Effector memory CD4-positive, alpha-beta T cell (primary cell): ENCODE data around the gene PPM1N.
"Not testable (repeated sequence)": the region's sequence is repeated elsewhere in the genome, so short reads cannot be mapped to it uniquely, and the experiment has no call there.

Experiments
- DNase-seq, 3 donors: peaks; one replicate each; pipeline ENCODE4 v3.0.0-alpha.2; 2020
- H3K27ac ChIP-seq: 2 replicates; pipeline ENCODE4 v1.7.0; 2013; ENCODE audit warnings: mild to moderate bottlenecking, low read length, moderate library complexity; ENCODE audit not compliant: insufficient read depth, poor library complexity, severe bottlenecking
- H3K27me3 ChIP-seq: replicated peaks from 2 replicates; pipeline ENCODE4 v1.7.0; 2013; ENCODE audit warnings: mild to moderate bottlenecking, low read length; ENCODE audit not compliant: insufficient read depth, control insufficient read depth, poor library complexity, severe bottlenecking
- H3K36me3 ChIP-seq: 2 replicates; pipeline ENCODE4 v1.7.0; 2013; ENCODE audit warnings: mild to moderate bottlenecking, low read length, moderate library complexity; ENCODE audit not compliant: control insufficient read depth, insufficient read depth
- H3K4me1 ChIP-seq: 2 replicates; pipeline ENCODE4 v1.7.0; 2013; ENCODE audit warnings: low read length, mild to moderate bottlenecking; ENCODE audit not compliant: control insufficient read depth, insufficient read depth, poor library complexity, severe bottlenecking
- H3K4me3 ChIP-seq: 2 replicates; pipeline ENCODE4 v1.7.0; 2013; ENCODE audit warnings: low read length, low read depth, mild to moderate bottlenecking; ENCODE audit not compliant: insufficient read depth, poor library complexity, severe bottlenecking
- H3K9me3 ChIP-seq: 2 replicates; pipeline ENCODE4 v1.7.0; 2013; ENCODE audit warnings: mild to moderate bottlenecking, low read length, moderate library complexity; ENCODE audit not compliant: control insufficient read depth

Gene PPM1N

DNA sequence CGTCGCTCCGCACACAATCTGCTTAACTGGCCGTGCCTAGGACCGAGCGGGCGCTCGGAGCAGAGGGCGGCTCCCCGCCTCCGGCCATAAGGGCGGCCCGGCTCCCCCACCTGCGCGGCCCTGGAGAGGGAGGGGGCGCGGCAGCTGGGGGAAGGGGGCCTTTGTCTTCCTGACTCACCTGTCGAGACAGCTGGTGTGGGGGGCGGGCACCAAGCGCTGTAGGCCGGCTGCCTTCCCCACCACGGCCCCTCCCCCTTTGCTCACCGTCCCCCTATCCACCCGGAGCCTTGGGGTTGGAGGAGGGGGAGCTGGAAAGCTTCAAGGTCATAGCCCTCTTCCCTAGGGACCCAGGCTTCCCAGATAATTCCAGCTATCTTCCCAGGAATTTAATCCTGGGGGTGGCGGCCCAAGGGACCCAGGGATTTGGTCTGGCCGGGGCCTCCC lies 10.2 kb downstream of the PPM1N start:
- Histone ChIP-seq H3K4me3 (peak overlapping the region; percentile 80), H3K9me3 (no peaks in the 10 kb centered on the region), H3K36me3 (no peaks in the 10 kb centered on the region), H3K27ac (peak overlapping the region; percentile 93), H3K27me3 (no peaks in the 10 kb centered on the region), H3K4me1 (peaks cover 20% of the 10 kb centered on the region)
- peak in 1 of 3 donors; percentile 27 for DNase-seq

DNA sequence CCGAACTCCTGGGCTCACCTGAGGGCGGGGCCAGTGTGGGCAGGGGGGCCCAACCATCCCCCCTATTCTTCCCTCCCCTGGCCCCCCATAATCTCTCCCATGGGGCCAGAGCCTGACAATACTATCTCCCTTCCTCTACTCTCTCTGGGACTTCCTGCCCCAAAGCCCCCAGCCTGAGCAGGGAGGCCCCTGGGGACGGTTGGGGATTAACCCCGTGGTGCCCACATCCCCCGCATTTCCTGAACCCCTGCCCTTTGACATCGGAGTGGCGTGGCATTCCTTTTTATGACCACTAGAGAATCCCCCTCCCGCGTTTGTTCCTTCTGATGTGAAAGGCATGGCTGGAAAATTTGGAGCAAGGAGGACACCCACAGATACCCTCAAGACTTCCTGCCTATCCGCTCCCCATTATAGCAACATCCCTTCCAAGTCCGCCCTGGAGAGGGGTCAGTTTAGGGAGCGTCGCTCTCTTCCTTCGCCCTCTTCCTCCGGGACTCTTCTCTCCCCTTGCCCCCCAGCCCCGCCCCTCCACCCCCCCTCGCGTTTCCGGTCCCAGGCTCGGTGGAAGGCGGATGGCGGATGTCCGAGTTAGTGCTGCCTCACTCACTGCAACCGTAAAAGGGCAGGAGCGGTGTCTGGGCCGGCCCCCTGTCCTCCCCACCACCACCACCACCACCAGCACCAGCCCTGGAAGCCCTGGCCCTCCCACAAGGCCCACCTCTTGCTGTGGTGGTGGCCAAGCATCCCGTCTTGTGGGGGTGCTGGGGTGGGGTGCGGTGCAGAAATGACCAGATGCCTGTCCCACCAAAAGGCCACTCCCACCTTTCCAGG lies 10.8 kb downstream of the PPM1N start:
- Histone ChIP-seq H3K4me3 (peak overlapping the region; percentile 80), H3K4me1 (peaks cover 25% of the 10 kb centered on the region)
- no peak for DNase-seq

DNA sequence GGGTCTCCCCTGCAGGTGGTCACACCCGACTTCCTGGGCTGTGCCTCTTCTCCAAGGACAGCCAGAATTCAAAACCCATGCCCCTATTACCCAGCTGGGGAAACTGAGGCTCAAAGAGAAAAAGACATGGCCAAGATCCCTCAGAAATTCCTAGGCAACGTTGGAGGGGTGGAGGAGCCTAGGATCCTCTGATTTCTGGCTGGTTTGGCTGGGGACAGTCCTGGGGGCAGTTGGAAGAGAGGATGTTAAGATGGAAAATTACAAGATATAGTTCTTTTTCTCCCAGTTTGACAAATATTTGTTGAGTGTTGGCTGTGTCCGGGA lies 11.4 kb downstream of the PPM1N start:
- no peaks in the 10 kb centered on the region for H3K27me3 ChIP-seq

More for the DNA sequence above, 10.8 kb downstream of the PPM1N start:
- Histone ChIP-seq H3K9me3 (no peaks in the 10 kb centered on the region), H3K27ac (peak overlapping the region; percentile 93), H3K36me3 (no peaks in the 10 kb centered on the region), H3K27me3 (no peaks in the 10 kb centered on the region)

DNA sequence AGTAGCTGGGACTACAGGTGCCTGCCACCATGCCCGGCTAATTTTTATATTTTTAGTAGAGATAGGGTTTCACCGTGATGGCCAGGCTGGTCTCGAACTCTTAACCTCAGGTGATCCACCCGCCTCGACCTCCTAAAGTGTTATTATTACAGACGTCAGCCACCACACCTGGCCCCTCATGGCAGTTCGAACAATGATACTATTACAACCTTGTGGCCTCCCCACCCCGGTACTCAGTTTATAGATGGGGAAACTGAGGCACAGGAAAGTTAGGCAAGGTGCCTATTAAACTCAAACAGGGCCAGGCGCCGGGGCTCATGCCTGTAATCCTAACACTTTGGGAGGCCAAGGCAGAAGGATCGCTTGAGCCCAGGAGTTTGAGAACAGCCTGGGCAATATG lies 12.1 kb downstream of the PPM1N start:
- not testable (repeated sequence) for H3K4me3 ChIP-seq
- H3K4me1 ChIP-seq: peaks cover 38% of the 10 kb centered on the region

More for the DNA sequence above, 11.4 kb downstream of the PPM1N start:
- H3K4me1 ChIP-seq: peaks cover 31% of the 10 kb centered on the region
- H3K4me3 ChIP-seq: peak overlapping the region; percentile 80
- H3K9me3 ChIP-seq: no peaks in the 10 kb centered on the region
- no peaks in the 10 kb centered on the region for H3K36me3 ChIP-seq
- peak overlapping the region; percentile 93 for H3K27ac ChIP-seq
- no peak for DNase-seq

GRCh38 chr19:45511074-45511473 lies 12.8 kb downstream of the PPM1N start:
- Histone ChIP-seq H3K36me3 (no peaks in the 10 kb centered on the region), H3K9me3 (no peaks in the 10 kb centered on the region), H3K27ac (no peak overlapping the region), H3K27me3 (no peaks in the 10 kb centered on the region), H3K4me1 (peaks cover 40% of the 10 kb centered on the region), H3K4me3 (no peak overlapping the region)
- DNase-seq: no peak

More for the DNA sequence above, 12.1 kb downstream of the PPM1N start:
- H3K9me3 ChIP-seq, H3K36me3 ChIP-seq, H3K27ac ChIP-seq, DNase-seq, H3K27me3 ChIP-seq: not testable (repeated sequence)

- H3K4me1 ChIP-seq: peaks cover 34% of the 10 kb centered on the region
- no peak overlapping the region for H3K4me3 ChIP-seq
- no peak overlapping the region for H3K27ac ChIP-seq
- H3K36me3 ChIP-seq: peaks cover 2% of the 10 kb centered on the region
- H3K27me3 ChIP-seq: no peaks in the 10 kb centered on the region
- no peak for DNase-seq
- no peaks in the 10 kb centered on the region for H3K9me3 ChIP-seq
Observed at GRCh38 chr19:45512881-45513483, 14.7 kb downstream of the PPM1N start.

DNA sequence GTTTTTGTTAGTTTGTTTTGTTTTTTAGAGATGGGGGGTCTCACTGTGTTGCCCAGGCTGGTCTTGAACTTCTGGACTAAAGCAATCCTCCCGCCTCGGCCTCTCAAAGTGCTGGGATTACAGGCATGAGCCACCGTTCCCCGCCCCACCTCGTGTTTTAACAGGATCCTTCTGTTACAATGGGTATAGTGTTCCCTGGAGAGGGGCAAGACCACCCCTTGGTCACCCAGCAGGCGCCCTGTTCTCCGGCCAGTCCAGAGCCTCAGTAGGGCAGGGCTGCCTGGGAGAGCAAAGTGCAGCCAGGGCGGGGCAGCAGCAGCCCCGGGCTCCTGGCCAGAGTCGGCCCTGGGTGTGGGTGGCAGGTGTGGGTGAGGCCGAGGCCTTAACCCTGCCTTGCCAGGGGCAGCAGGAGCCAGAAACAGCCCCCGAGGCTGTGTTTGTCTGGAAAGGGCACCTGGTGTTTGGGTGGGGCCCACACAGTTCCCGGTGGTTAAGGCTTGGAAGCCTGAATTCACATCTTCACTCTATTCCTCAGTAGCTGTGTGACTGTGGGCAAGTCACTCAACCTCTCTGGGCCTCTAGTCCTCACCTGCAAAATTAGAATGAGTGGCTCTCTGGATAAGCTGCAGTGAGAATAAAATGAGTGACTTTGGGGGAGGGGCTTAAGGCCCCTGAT lies 16.3 kb downstream of the PPM1N start:
- H3K36me3 ChIP-seq: peaks cover 9% of the 10 kb centered on the region

DNA sequence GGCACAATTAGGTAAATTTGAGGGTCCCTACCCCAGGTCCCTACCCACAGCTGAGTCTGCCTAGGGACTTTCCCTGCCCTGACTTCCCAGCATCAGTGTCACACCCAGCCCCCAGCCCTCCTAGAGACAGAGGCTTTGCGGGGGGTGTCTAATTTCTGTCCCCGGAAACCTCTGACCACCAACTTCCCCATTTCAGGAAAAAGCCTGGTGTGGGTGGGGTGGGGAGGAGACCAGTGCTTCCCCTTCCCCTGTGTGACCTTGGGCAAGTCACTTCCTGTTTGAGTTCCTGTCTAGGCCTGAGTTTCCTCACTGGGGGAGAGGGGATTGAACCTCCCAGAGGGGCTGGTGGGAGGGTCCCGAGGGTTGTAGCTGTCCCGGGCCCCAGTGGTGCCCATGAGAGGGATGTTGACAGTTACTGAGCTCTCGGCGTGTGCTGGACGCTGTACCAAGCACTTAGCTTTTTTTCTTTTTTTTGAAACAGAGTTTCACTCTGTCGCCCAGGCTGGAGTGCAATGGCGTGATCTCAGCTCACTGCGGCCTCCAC lies 16.9 kb downstream of the PPM1N start:
- Histone ChIP-seq H3K4me1 (peaks cover 28% of the 10 kb centered on the region), H3K36me3 (peaks cover 12% of the 10 kb centered on the region), H3K27ac (peak overlapping the region; percentile 71), H3K27me3 (no peaks in the 10 kb centered on the region), H3K4me3 (no peak overlapping the region), H3K9me3 (no peaks in the 10 kb centered on the region)
- peak; percentile 25 to 47 (median 27) for DNase-seq

More for the DNA sequence above, 16.3 kb downstream of the PPM1N start:
- H3K4me3 ChIP-seq: no peak overlapping the region
- DNase-seq: no peak
- H3K27me3 ChIP-seq: no peaks in the 10 kb centered on the region
- H3K4me1 ChIP-seq: peaks cover 31% of the 10 kb centered on the region
- peak overlapping the region; percentile 71 for H3K27ac ChIP-seq
- H3K9me3 ChIP-seq: no peaks in the 10 kb centered on the region

- peak overlapping the region; percentile 71 for H3K27ac ChIP-seq
Observed at GRCh38 chr19:45515807-45516401, 17.7 kb downstream of the PPM1N start.

More at GRCh38 chr19:45515807-45516401, 17.7 kb downstream of the PPM1N start:
- no peak for DNase-seq
- Histone ChIP-seq H3K9me3 (no peaks in the 10 kb centered on the region), H3K36me3 (peaks cover 17% of the 10 kb centered on the region), H3K4me1 (peaks cover 28% of the 10 kb centered on the region), H3K27me3 (no peaks in the 10 kb centered on the region), H3K4me3 (no peak overlapping the region)
